ENCODE data around the gene LCN6. TPM values are rescaled to one million over a fixed set of nuclear protein-coding genes. Genes with fewer than 3 reads are reported as not detected.
"Not testable (repeated sequence)": the region's sequence is repeated elsewhere in the genome, so short reads cannot be mapped to it uniquely, and the experiment has no call there.

LCN6 gene
- total and polyA plus RNA-seq, 10 of the 15 experiments (the other 5 are each of a cell fraction or from before 2014, with no cell fraction given), result not detected

GRCh38 chr9:136786983-136787382 is 38.7 kb upstream of the LCN6 start:
- H3K4me2 ChIP-seq (ENCODE audit: control insufficient read depth, insufficient read depth); H4K20me1 ChIP-seq (ENCODE audit: control insufficient read depth, insufficient read depth); H3K9ac ChIP-seq (ENCODE audit: control insufficient read depth, insufficient read depth, low read length); FAIRE-seq; ATAC-seq; H2AFZ ChIP-seq (ENCODE audit: control insufficient read depth, low read depth, low read length); BruUV-seq (replicated peaks); H3K36me3 ChIP-seq (ENCODE audit: control insufficient read depth in 2 of 2, insufficient read depth in 2 of 2, low read length in 1 of 2); H3K27me3 ChIP-seq (replicated peaks in 1 of 2; ENCODE audit: control insufficient read depth in 2 of 2, insufficient read depth in 2 of 2, low read length in 1 of 2); H3K9me3 ChIP-seq (replicated peaks; ENCODE audit: control insufficient read depth, insufficient read depth, low read length); H3K79me2 ChIP-seq (ENCODE audit: control insufficient read depth, insufficient read depth, low read length); H3K27ac ChIP-seq (ENCODE audit: control insufficient read depth, insufficient read depth); DNase-seq (ENCODE audit: low read depth, low spot score); H3K4me1 ChIP-seq (ENCODE audit: control insufficient read depth, insufficient read depth, low read length); in situ Hi-C loops (cut with MboI); H3K4me3 ChIP-seq: not testable (repeated sequence)
- WGBS (ENCODE audit: insufficient coverage, insufficient replicate concordance, low lambda C conversion rate, missing lambda C conversion rate), result 5% methylated on average over 4 of the region's 4 CpGs
- CTCF ChIA-PET, result interaction anchor here (1.0 to 13.1 kb wide), 13 partner anchors 9 to 450 kb away, joined by 3 to 163 read pairs (median 7); partner anchors contain the start of genes AJM1, PAXX and RNF208
- POLR2A ChIA-PET, result interaction anchor here (0.6 to 1.5 kb wide), 2 partner anchors 29 to 474 kb away, joined by 3 to 4 read pairs; no protein-coding TSS in a partner anchor
- TF ChIP-seq PKNOX1 (IDR thresholded peaks at IDR 0.05), result peak; percentile 40; the same call in 1 of the 2 replicates
- SMC1A ChIA-PET (ENCODE audit: uncharacterized antibody, unreplicated experiment), result interaction anchor here (1.1 to 3.7 kb wide), 4 partner anchors 9 to 261 kb away, joined by 3 to 23 read pairs (median 12); no protein-coding TSS in a partner anchor
- RAD21 ChIA-PET (ENCODE audit: unreplicated experiment), result interaction anchor here (0.6 to 4.1 kb wide), 3 partner anchors 19 to 248 kb away, joined by 3 to 28 read pairs (median 6); no protein-coding TSS in a partner anchor
- intact Hi-C loops (cut with micrococcal nuclease; ENCODE audit: unreplicated experiment), result loop anchor here (1.0 to 5.0 kb wide), 3 partner anchors 248 to 450 kb away; no protein-coding TSS in a partner anchor

GRCh38 chr9:136786451-136786850 is 38.1 kb upstream of the LCN6 start:
- intact Hi-C loops (cut with micrococcal nuclease; ENCODE audit: unreplicated experiment), result loop anchor here (5.0 kb wide), 1 partner anchor 451 kb away; no protein-coding TSS in a partner anchor
- FAIRE-seq, result no peak
- ChIA-PET SMC1A (ENCODE audit: uncharacterized antibody, unreplicated experiment) (interaction anchor here (0.6 to 3.7 kb wide), 3 partner anchors 18 to 249 kb away, joined by 3 to 23 read pairs (median 20); no protein-coding TSS in a partner anchor), CTCF (interaction anchor here (0.8 to 13.1 kb wide), 11 partner anchors 8 to 450 kb away, joined by 3 to 163 read pairs (median 4); partner anchors contain the start of gene RNF208), POLR2A (interaction anchor here (1.5 kb wide), 1 partner anchor 30 kb away, joined by 3 read pairs; no protein-coding TSS in a partner anchor), RAD21 (ENCODE audit: unreplicated experiment) (interaction anchor here (1.9 to 4.1 kb wide), 2 partner anchors 19 to 249 kb away, joined by 6 to 28 read pairs; no protein-coding TSS in a partner anchor)
- ATAC-seq, result no peak
- Histone ChIP-seq H4K20me1 (ENCODE audit: control insufficient read depth, insufficient read depth) (no peaks in the 10 kb centered on the region), H3K9me3 (replicated peaks; ENCODE audit: control insufficient read depth, insufficient read depth, low read length) (no peaks in the 10 kb centered on the region), H3K4me3 (no peak overlapping the region), H3K4me1 (ENCODE audit: control insufficient read depth, insufficient read depth, low read length) (peaks cover 3% of the 10 kb centered on the region), H3K27ac (ENCODE audit: control insufficient read depth, insufficient read depth) (no peak overlapping the region), H3K79me2 (ENCODE audit: control insufficient read depth, insufficient read depth, low read length) (no peaks in the 10 kb centered on the region; the same call in 1 of the 2 replicates), H3K4me2 (ENCODE audit: control insufficient read depth, insufficient read depth) (no peak overlapping the region), H3K9ac (ENCODE audit: control insufficient read depth, insufficient read depth, low read length) (no peak overlapping the region), H3K27me3 (replicated peaks in 1 of 2; ENCODE audit: control insufficient read depth in 2 of 2, insufficient read depth in 2 of 2, low read length in 1 of 2) (no peaks in the 10 kb centered on the region; a peak in 1 of 4 replicates), H2AFZ (ENCODE audit: control insufficient read depth, low read depth, low read length) (no peak overlapping the region), H3K36me3 (ENCODE audit: control insufficient read depth in 2 of 2, insufficient read depth in 2 of 2, low read length in 1 of 2) (no peaks in the 10 kb centered on the region)
- TF ChIP-seq IRF5 (IDR thresholded peaks at IDR 0.05; ENCODE audit: borderline replicate concordance) (no peak), NFYB (IDR thresholded peaks at IDR 0.05; ENCODE audit: insufficient read depth, low read depth, low read length) (no peak), TAF1 (IDR thresholded peaks at IDR 0.05; ENCODE audit: borderline replicate concordance, low read depth, low read length) (no peak), NR2C1 (IDR thresholded peaks at IDR 0.05) (no peak), TCF12 (IDR thresholded peaks at IDR 0.05; ENCODE audit: low read depth, low read length) (no peak), SMAD1 (IDR thresholded peaks at IDR 0.05; ENCODE audit: low read depth, partially characterized antibody) (no peak), ZZZ3 (IDR thresholded peaks at IDR 0.05; ENCODE audit: control insufficient read depth, insufficient read length, low read depth) (no peak), NR2C2 (IDR thresholded peaks at IDR 0.05; ENCODE audit: borderline replicate concordance, control insufficient read depth, insufficient read length, low read depth) (no peak), RCOR1 (conservative IDR thresholded peaks at IDR 0.05; ENCODE audit: low read depth, low read length) (no peak), TCF3 (IDR thresholded peaks at IDR 0.05; ENCODE audit: borderline replicate concordance, insufficient read depth, low read depth, low read length) (no peak), SUZ12 (IDR thresholded peaks at IDR 0.05; ENCODE audit: unreplicated experiment) (no peak)
- no peak for DNase-seq (ENCODE audit: low read depth, low spot score)
- in situ Hi-C loops (cut with MboI), result no loop called here
- BruUV-seq (replicated peaks), result no TSS peak
- 28% methylated on average over 10 of the region's 10 CpGs for WGBS (ENCODE audit: insufficient coverage, insufficient replicate concordance, low lambda C conversion rate, missing lambda C conversion rate)
